ENCODE results near the gene TRIM29. TPM values are rescaled to one million over a fixed set of nuclear protein-coding genes. Genes with fewer than 3 reads are reported as not detected.
A peak's percentile ranks its signal among the peaks of the same experiment; 100 is the strongest.

The TRIM29 gene
- total RNA-seq, 2 donors from 2014 or later: 0.26 to 6.3 TPM

- Histone ChIP-seq H3K36me3 (replicated peaks in 1 of 2; ENCODE audit: insufficient read depth in 1 of 2, low read depth in 2 of 2) (no peaks in the 10 kb centered on the region), H3K27ac (no peak overlapping the region), H3K4me3 (no peak overlapping the region), H3K9me3 (no peaks in the 10 kb centered on the region), H3K27me3 (no peaks in the 10 kb centered on the region), H3K4me1 (peaks cover 7% of the 10 kb centered on the region)
- DNase-seq (peak in 2 of 4 donors; percentile 6 to 7), ATAC-seq (no peak)
- intact Hi-C loops (cut with DNase I): no loop called here
- no peak for TF ChIP-seq POLR2A (IDR thresholded peaks at IDR 0.05)
- no peak for TF ChIP-seq CTCF (IDR thresholded peaks at IDR 0.05)
- WGBS, 2 donors: 88 to 89% methylated on average over 14 to 24 of the region's 24 CpGs
Measured at GRCh38 chr11:120137187-120137610, 714 bp downstream of the TRIM29 start.

GRCh38 chr11:120136356-120136755, 1.6 kb downstream of the TRIM29 start:
- no peaks in the 10 kb centered on the region for H3K27me3 ChIP-seq
- no peak overlapping the region for H3K27ac ChIP-seq
- no peaks in the 10 kb centered on the region for H3K9me3 ChIP-seq
- H3K4me3 ChIP-seq: no peak overlapping the region
- 85 to 88% methylated on average over 7 of the region's 7 CpGs for WGBS, 2 donors
- no peaks in the 10 kb centered on the region for H3K36me3 ChIP-seq (replicated peaks in 1 of 2; ENCODE audit: insufficient read depth in 1 of 2, low read depth in 2 of 2)
- intact Hi-C loops (cut with DNase I): no loop called here
- no peak for TF ChIP-seq CTCF (IDR thresholded peaks at IDR 0.05)
- TF ChIP-seq POLR2A (IDR thresholded peaks at IDR 0.05): no peak
- ATAC-seq (no peak), DNase-seq (peak in 2 of 4 donors; percentile 3 to 5)
- peaks cover 10% of the 10 kb centered on the region for H3K4me1 ChIP-seq

GRCh38 chr11:120135838-120136237, 2.1 kb downstream of the TRIM29 start:
- H3K9me3 ChIP-seq: no peaks in the 10 kb centered on the region
- intact Hi-C loops (cut with DNase I): no loop called here
- no peaks in the 10 kb centered on the region for H3K36me3 ChIP-seq (replicated peaks in 1 of 2; ENCODE audit: insufficient read depth in 1 of 2, low read depth in 2 of 2)
- DNase-seq (peak in 1 of 4 donors; percentile 1), ATAC-seq (no peak)
- H3K27ac ChIP-seq: no peak overlapping the region
- H3K27me3 ChIP-seq: no peaks in the 10 kb centered on the region
- no peak overlapping the region for H3K4me3 ChIP-seq
- TF ChIP-seq CTCF (IDR thresholded peaks at IDR 0.05) (no peak), POLR2A (IDR thresholded peaks at IDR 0.05) (no peak)
- H3K4me1 ChIP-seq: peaks cover 10% of the 10 kb centered on the region
- WGBS, 2 donors: 83 to 89% methylated on average over 2 of the region's 2 CpGs

- TF ChIP-seq POLR2A (IDR thresholded peaks at IDR 0.05) (no peak), CTCF (IDR thresholded peaks at IDR 0.05) (no peak)
- DNase-seq (peak in 2 of 4 donors; percentile 4 to 7), ATAC-seq (no peak)
- Histone ChIP-seq H3K9me3 (no peaks in the 10 kb centered on the region), H3K36me3 (replicated peaks in 1 of 2; ENCODE audit: insufficient read depth in 1 of 2, low read depth in 2 of 2) (no peaks in the 10 kb centered on the region), H3K4me1 (peaks cover 10% of the 10 kb centered on the region), H3K27me3 (no peaks in the 10 kb centered on the region), H3K27ac (no peak overlapping the region), H3K4me3 (no peak overlapping the region)
- 81 to 89% methylated on average over 5 of the region's 5 CpGs for WGBS, 2 donors
- intact Hi-C loops (cut with DNase I): no loop called here
Measured at GRCh38 chr11:120134931-120135228, 3.0 kb downstream of the TRIM29 start.

GRCh38 chr11:120134106-120134930, 3.6 kb downstream of the TRIM29 start:
- H3K4me3 ChIP-seq: no peak overlapping the region
- 89 to 92% methylated on average over 9 to 14 of the region's 14 CpGs for WGBS, 2 donors
- H3K36me3 ChIP-seq (replicated peaks in 1 of 2; ENCODE audit: insufficient read depth in 1 of 2, low read depth in 2 of 2): no peaks in the 10 kb centered on the region
- no peak for TF ChIP-seq POLR2A (IDR thresholded peaks at IDR 0.05)
- TF ChIP-seq CTCF (IDR thresholded peaks at IDR 0.05): no peak
- no peaks in the 10 kb centered on the region for H3K9me3 ChIP-seq
- no peak overlapping the region for H3K27ac ChIP-seq
- H3K4me1 ChIP-seq: peaks cover 10% of the 10 kb centered on the region
- H3K27me3 ChIP-seq: no peaks in the 10 kb centered on the region
- intact Hi-C loops (cut with DNase I): no loop called here
- DNase-seq (peak in 3 of 4 donors; percentile 0 to 2 (median 2)), ATAC-seq (no peak)
